Activated T-cell treated with anti-CD3 and anti-CD28 coated beads, Interleukin-2, amount 50 U/mL, for 72 hours (primary cell): Measurements from ENCODE around the gene PAPOLA. TPM values are rescaled to one million over a fixed set of nuclear protein-coding genes. Genes with fewer than 3 reads are reported as not detected.
"Not testable (repeated sequence)": the region's sequence is repeated elsewhere in the genome, so short reads cannot be mapped to it uniquely, and the experiment has no call there.

ENCODE experiments used
- ATAC-seq, 2 donors: fragments of 150-1000 bp; cut with Tn5 transposase; replicated peaks in 1 of 2; 2 replicates each; pipeline ENCODE4 v1.10.0; 2021; ENCODE audit warnings: moderate library complexity in 2 of 2, mild to moderate bottlenecking in 1 of 2
- DNase-seq, 2 donors: peaks; one replicate each; pipeline ENCODE4 v3.0.0; 2021 to 2022; ENCODE audit warnings: mixed read lengths in 1 of 2
- H3K27ac Mint-ChIP-seq: one replicate; pipeline ENCODE4 v1.8.0; 2022; ENCODE audit warnings: mild to moderate bottlenecking, moderate library complexity, mixed read lengths
- H3K27me3 Mint-ChIP-seq: one replicate; pipeline ENCODE4 v1.8.0; 2022; ENCODE audit warnings: low read depth, mixed read lengths
- H3K36me3 Mint-ChIP-seq, 2 donors: one replicate each; pipeline ENCODE4 v1.8.0; 2022; ENCODE audit warnings: mixed read lengths in 2 of 2, mild to moderate bottlenecking in 1 of 2; ENCODE audit not compliant: insufficient read depth in 2 of 2
- H3K4me1 Mint-ChIP-seq: one replicate; pipeline ENCODE4 v1.8.0; 2022; ENCODE audit warnings: low read depth, mixed read lengths
- H3K4me3 Mint-ChIP-seq, 2 donors: one replicate each; pipeline ENCODE4 v1.8.0; 2022; ENCODE audit warnings: mild to moderate bottlenecking in 2 of 2, mixed read lengths in 2 of 2, moderate library complexity in 2 of 2
- H3K9me3 Mint-ChIP-seq, 2 donors: one replicate each; pipeline ENCODE4 v1.8.0; 2022; ENCODE audit warnings: mixed read lengths in 2 of 2
- total RNA-seq, 2 donors: library from RNA; stranded (reverse); gene quantifications; one replicate each; pipeline ENCODE4 v1.2.3, GENCODE V29; 2022

PAPOLA gene
- total RNA-seq = 100 to 1,000 TPM; 124 to 143 TPM

DNA sequence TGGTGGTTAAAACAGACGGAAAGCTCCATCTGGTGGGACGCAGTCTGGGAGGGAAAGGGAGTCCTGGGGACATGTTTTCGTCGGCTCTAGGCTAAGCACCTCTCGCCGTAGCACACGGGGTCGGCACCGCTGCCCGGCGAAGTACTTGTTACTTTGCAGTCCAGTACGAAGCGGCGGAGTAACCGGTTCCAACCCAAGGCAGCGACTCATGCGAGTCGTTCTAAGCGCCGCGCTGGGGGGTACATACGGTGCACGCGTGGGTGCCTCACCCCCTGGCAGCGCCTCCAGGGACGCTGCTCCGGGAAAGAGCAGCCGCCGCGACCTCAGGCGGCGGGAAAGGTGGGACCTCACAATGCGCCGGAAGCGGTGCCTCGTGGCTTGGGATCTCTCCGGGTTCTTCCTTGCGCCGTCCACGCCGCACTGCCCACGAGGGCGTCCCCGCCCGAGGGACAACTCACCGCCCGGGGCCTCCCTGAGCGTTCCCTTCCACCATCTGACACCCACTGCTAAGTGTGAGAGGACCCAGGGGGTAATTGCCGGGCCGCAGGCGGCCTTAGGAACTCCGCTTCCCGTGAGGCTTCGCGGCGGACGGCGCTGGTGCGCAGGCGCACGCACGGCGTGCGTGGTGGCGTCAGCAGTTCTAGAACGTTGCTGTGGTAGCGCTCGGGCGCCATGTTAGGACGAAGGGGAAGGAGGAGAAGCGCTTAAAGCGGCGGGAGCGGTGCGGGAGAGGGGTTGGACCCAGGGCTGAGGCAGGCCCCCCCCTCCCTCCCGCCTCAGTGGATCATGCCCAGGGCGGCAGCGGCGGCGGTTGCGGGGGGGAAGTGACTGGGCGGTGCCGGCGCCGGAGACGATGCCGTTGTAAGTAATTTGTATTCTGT, at the start of gene PAPOLA:
PAPOLA (plus strand) TSS at position 643 of the 881 bp plus-strand sequence; CDS start at position 854, 211 bp downstream.
- peak; percentile 90 to 91 for ATAC-seq
- Mint-ChIP-seq H3K4me1 (peaks cover 36% of the 10 kb centered on the region), H3K36me3 (peaks cover 9 to 15% of the 10 kb centered on the region in 2 donors), H3K9me3 (no peaks in the 10 kb centered on the region), H3K27ac (peak within 1 kb of the TSS; percentile 89), H3K4me3 (peak within 1 kb of the TSS; percentile 99 to 100), H3K27me3 (no peaks in the 10 kb centered on the region)
- DNase-seq = peak; percentile 95 to 96

DNA sequence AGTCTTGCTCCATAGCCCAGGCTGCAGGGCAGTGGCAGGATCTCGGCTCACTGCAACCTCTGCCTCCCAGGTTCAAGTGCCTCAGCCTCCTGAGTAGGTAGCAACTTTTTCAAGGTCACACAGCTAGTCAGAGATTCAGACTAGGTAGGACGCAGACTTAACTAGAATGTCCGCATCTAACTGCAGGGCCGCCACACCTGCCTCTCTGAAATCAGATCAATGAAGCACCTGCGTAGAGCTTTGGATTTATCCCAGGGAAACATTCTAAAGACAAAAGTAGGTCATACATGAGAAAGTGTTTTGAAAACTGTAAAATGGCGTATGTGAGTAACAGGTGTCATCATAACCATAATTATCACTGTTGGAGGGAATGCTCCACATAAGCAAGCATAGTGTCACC, 49.5 kb upstream of the PAPOLA start:
- Mint-ChIP-seq H3K9me3 (no peaks in the 10 kb centered on the region), H3K4me1 (no peaks in the 10 kb centered on the region), H3K4me3 (no peak overlapping the region), H3K27ac (no peak overlapping the region), H3K27me3 (peaks cover 2% of the 10 kb centered on the region), H3K36me3 (no peaks in the 10 kb centered on the region)
- DNase-seq (no peak), ATAC-seq (no peak)

DNA sequence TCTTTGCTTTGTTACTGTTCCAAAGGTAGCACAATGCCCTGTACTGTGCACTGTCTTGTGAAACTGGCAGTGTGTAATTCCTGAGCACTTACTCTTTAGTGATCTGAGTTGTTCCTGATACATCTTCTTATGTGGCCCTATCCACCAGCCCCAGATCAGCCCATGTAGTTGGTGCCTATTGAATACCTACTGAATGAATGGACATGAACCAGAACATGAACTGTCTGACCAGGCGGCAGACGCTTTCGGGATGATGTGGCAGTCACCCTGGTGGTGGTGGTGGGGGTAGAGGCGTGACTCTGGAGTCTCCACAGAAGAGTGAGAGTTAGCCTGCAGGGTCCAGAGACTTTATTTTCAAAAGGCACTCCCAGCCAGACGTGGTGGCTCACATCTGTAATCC, 46.6 kb upstream of the PAPOLA start:
- H3K36me3 Mint-ChIP-seq = no peaks in the 10 kb centered on the region
- ATAC-seq (no peak), DNase-seq (no peak)
- no peak overlapping the region for H3K27ac Mint-ChIP-seq
- H3K4me3 Mint-ChIP-seq = no peak overlapping the region
- H3K27me3 Mint-ChIP-seq = peaks cover 5% of the 10 kb centered on the region
- no peaks in the 10 kb centered on the region for H3K9me3 Mint-ChIP-seq
- H3K4me1 Mint-ChIP-seq = no peaks in the 10 kb centered on the region

DNA sequence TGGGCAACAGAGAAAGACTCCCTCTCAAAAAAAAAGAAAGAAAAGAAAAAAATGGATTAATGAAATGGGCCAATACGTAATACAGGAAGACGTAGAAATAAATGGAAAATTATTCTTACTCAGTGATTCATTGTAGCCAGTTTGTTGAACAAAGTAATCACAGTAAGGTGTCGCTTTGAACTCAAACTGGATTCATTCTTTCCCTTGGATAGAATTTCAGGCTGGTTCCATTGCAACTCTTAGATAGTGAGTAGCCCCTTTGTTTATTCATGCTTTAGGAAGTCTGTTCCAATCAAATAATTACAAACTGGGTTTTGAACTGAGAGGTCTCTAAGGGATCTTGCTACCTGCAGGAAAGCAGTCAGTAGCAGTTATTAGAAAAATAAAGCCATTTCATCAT, 42.3 kb upstream of the PAPOLA start:
- H3K27me3 Mint-ChIP-seq = peaks cover 5% of the 10 kb centered on the region
- H3K4me3 Mint-ChIP-seq = no peak overlapping the region
- DNase-seq (no peak), ATAC-seq (no peak)
- H3K36me3 Mint-ChIP-seq = no peaks in the 10 kb centered on the region
- no peak overlapping the region for H3K27ac Mint-ChIP-seq
- H3K4me1 Mint-ChIP-seq = peaks cover 6% of the 10 kb centered on the region
- H3K9me3 Mint-ChIP-seq = no peaks in the 10 kb centered on the region

DNA sequence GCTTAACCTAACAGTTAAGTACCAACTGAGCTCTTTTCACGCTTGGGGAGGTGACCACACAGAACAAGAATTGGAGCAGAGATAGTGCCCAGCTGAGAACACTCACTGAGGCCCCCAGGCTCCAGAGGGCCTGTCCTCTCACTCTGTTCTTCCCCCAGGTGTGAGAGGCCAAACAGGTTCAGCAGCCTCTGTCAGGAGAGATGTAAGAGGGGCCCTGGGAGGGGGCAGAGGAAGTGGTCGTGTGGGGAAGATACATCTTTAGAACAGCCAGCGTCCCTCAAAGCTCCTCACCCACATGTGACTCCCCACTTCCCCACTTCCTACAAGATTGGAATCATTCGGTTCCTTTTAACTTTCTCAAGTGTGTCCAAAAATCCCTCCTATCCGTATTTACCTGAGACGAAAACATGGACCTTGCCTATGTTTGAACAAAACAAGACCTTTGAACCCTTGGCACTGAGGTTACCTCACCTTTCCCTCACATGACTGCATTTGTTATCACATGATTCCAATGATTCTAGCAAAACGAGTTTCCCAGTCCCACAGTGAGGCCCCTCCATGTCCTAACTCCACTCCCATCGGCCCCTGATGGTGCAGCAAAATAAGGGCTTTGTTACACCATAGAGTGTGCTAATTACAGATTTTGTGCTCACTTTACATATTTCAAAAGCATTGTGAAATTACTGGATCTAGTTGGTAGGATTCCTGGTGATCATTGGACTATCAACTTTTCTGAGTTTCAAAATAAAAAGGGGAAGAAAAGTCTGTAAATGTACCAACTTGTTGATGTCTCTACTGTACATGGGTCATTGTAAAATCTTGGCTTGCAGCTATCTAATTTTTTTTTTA, 40.0 kb upstream of the PAPOLA start:
- H3K4me1 Mint-ChIP-seq = peaks cover 6% of the 10 kb centered on the region
- DNase-seq (no peak), ATAC-seq (no peak)
- no peak overlapping the region for H3K4me3 Mint-ChIP-seq
- H3K9me3 Mint-ChIP-seq = no peaks in the 10 kb centered on the region
- no peak overlapping the region for H3K27ac Mint-ChIP-seq
- peaks cover 5% of the 10 kb centered on the region for H3K27me3 Mint-ChIP-seq
- H3K36me3 Mint-ChIP-seq = no peaks in the 10 kb centered on the region

DNA sequence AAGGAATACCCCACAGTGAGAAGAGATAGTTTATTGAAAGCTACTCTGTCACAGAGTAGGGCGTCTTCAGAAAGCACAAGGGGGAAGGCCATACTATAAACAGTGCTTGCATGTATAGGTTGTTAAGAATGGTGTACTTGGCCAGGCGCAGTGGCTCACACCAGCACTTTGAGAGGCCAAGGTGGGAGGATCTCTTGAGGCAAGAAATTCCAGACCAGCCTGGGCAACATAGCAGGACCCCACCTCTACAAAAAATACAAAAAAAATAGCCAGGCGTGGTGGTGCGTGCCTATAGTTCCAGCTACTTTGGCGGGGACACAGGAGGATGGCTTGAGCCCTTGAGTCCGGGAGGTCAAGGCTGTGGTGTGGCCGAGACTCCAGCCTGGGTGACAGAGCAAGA, 38.0 kb upstream of the PAPOLA start:
- no peak overlapping the region for H3K27ac Mint-ChIP-seq
- ATAC-seq = no peak

DNA sequence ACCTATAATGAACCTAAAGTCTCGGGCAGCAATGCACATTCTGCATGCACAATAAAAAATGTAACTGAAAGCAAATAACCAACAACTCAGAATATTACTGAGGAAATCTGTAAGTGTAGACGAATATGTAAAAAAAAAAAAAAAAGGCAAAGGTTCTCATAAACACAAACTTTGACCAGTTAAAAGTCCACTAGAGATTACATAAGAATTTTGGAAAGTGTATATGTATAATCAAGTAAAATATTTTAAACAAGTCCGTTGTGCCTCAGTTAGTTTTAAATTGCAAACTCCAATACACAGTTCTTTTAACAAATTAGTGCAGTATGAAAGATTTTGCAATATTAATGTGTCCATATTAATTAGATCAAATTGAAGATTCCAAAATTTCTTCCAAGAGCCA, 35.3 kb upstream of the PAPOLA start:
- Mint-ChIP-seq H3K9me3 (no peaks in the 10 kb centered on the region), H3K36me3 (no peaks in the 10 kb centered on the region), H3K4me1 (peaks cover 3% of the 10 kb centered on the region), H3K27ac (no peak overlapping the region), H3K4me3 (no peak overlapping the region), H3K27me3 (no peaks in the 10 kb centered on the region)
- no peak for DNase-seq
- no peak for ATAC-seq

More for the DNA sequence above, 38.0 kb upstream of the PAPOLA start:
- Mint-ChIP-seq H3K9me3 (no peaks in the 10 kb centered on the region), H3K27me3 (no peaks in the 10 kb centered on the region), H3K4me3 (no peak overlapping the region), H3K4me1 (peaks cover 6% of the 10 kb centered on the region), H3K36me3 (no peaks in the 10 kb centered on the region)
- no peak for DNase-seq

DNA sequence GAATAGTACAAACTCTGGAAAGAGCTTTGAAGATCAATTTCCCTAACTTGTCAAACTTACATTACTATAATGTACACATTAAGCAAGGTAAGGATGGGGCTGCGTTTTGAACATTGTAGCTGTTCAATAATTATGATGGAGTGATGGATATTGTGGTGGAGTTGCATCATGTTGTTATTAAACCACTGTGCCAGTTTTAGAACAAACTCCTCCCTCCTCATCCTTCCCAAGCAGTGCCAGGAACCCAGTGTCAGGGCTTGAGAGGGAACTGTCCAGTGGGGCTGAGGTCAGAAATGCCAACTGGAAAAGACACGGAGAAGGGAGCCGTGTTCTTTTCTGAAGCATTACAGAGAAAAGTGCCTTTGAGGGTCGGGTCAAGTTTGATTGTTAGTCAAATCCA, 31.9 kb upstream of the PAPOLA start:
- Mint-ChIP-seq H3K4me1 (no peaks in the 10 kb centered on the region), H3K36me3 (no peaks in the 10 kb centered on the region), H3K27me3 (no peaks in the 10 kb centered on the region), H3K27ac (no peak overlapping the region), H3K9me3 (no peaks in the 10 kb centered on the region), H3K4me3 (no peak overlapping the region)
- no peak for DNase-seq
- ATAC-seq = no peak

DNA sequence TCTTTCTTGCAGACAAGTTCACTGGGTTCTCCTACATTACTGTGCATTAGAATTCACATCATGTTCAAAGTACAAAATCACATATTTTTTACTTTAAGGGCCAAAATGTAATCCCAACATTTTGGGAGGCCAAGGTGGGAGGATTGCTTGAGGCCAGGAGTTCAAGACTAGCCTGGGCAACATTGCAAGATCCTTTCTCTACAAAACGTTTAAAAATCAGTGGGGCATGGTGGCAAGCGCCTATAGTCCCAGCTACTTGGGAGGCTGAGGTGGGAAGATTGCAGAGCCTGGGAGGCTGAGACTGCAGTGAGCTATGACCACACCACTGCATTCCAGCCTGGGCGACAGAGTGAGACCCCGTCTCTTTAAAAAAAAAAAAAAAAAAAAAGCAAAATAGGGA, 31.2 kb upstream of the PAPOLA start:
- not testable (repeated sequence) for ATAC-seq, H3K4me1 Mint-ChIP-seq, H3K4me3 Mint-ChIP-seq, H3K27me3 Mint-ChIP-seq, H3K36me3 Mint-ChIP-seq, H3K27ac Mint-ChIP-seq, H3K9me3 Mint-ChIP-seq, DNase-seq

DNA sequence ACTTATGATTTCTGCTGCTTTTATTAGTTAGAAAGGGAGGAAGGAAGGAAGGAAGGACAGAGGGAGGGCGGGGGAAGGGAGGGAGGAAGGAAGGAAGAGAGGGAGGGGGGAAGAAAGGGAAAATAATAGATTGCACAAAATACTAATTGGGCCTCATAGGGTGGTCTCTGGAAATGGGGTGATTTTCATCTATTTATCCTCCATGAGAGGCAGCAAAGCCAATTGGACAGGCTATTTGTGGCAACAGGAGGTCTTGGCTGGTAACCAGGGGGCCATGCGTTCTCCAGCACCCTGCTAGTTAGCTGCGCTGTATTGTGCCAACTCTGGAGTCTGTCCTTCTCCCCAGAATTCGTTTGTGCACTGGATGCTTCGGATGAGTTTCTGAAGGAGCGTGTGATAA, 24.1 kb upstream of the PAPOLA start:
- H3K27ac Mint-ChIP-seq = no peak overlapping the region
- H3K4me3 Mint-ChIP-seq = no peak overlapping the region
- peaks cover 6% of the 10 kb centered on the region for H3K27me3 Mint-ChIP-seq
- ATAC-seq = no peak
- H3K4me1 Mint-ChIP-seq = no peaks in the 10 kb centered on the region
- H3K36me3 Mint-ChIP-seq = no peaks in the 10 kb centered on the region
- H3K9me3 Mint-ChIP-seq = no peaks in the 10 kb centered on the region
- no peak for DNase-seq

DNA sequence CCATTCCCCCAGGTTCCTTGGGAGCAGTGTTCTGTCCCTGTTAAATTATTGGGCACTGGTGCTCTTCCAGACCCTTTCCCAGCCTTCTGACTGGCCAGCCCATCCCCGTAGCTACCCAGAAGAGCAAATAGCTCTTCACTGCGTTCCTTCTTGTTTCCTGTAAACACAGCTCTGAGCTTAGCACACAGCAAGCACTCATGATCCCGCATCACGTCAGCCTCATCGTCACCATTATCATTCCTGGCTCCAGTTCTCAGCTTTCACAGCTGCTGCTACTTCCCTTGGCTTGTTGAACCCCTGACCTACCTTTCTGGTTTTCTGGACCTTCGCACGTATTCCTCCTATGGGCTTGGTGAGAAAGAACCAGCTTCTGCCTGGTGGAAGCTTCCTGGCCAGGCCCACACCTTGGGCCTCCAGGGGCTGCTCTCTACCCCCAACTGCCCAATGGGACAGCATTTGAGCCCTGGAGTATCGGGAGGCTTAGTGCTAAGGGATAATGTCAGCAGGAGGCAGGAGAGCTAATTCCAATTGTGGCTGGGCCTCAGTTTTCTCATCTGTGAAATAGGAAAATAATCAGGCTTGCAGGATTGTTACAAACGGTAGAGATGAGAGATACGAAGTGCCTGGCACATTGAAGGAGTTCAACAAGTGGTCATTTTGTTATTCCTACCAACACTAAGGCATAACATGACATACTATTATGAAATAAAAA, 22.6 kb upstream of the PAPOLA start:
- H3K27ac Mint-ChIP-seq = no peak overlapping the region
- H3K27me3 Mint-ChIP-seq = peaks cover 13% of the 10 kb centered on the region
- no peaks in the 10 kb centered on the region for H3K9me3 Mint-ChIP-seq
- ATAC-seq = no peak
- H3K4me3 Mint-ChIP-seq = no peak overlapping the region
- no peaks in the 10 kb centered on the region for H3K36me3 Mint-ChIP-seq
- H3K4me1 Mint-ChIP-seq = no peaks in the 10 kb centered on the region
- DNase-seq = no peak

DNA sequence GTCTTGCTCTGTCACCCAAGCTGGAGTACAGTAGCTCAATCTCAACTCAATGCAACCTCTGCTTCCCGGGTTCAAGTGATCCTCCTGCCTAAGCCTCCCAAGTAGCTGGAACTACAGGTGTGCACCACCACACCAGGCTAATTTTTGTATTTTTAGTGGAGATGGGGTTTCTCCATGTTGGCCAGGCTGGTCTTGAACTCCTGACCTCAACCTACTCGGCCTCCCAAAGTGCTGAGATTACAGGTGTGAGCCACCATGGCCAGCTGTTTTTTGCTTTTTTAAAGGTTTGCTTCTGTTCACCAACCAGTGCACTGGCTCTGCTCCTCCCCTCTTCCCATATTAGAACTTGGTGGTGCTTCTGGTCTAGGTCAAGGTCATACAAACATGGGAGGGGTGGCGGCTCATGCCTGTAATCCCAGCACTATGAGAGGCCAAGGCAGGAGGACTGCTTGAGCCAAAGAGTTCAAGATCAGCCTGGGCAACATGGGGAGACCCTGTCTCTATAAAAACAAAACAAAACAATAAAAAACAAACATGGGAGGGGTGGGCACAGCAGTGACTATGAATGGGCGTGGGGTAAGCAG, 20.4 kb upstream of the PAPOLA start:
- Mint-ChIP-seq H3K27me3 (peaks cover 18% of the 10 kb centered on the region), H3K9me3 (no peaks in the 10 kb centered on the region), H3K4me3 (no peak overlapping the region), H3K27ac (no peak overlapping the region), H3K36me3 (no peaks in the 10 kb centered on the region), H3K4me1 (no peaks in the 10 kb centered on the region)
- no peak for ATAC-seq
- DNase-seq = no peak

DNA sequence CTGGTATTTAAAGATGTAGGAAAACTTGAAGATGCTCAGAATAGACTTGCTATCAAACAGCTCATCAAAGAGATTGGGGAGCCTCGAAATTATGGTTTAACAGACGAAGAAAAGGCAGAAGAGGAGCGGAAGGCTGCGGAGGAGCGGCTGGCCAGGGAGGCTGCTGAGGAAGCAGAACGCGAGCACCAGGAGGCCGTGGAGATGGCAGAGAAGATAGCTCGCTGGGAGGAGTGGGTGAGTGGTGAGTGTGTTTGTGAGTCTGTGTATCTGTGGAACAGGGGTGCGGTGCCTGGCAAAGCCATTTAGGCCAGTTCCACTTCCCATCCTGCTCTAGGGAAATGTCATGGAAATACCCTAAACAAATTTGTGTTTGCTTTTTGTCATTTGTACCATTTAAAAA, 19.2 kb upstream of the PAPOLA start:
- peaks cover 18% of the 10 kb centered on the region for H3K27me3 Mint-ChIP-seq
- no peaks in the 10 kb centered on the region for H3K4me1 Mint-ChIP-seq
- no peaks in the 10 kb centered on the region for H3K9me3 Mint-ChIP-seq
- H3K27ac Mint-ChIP-seq = no peak overlapping the region
- no peaks in the 10 kb centered on the region for H3K36me3 Mint-ChIP-seq
- ATAC-seq (no peak), DNase-seq (no peak)
- no peak overlapping the region for H3K4me3 Mint-ChIP-seq
